Astrocyte (in vitro differentiated cells and primary cell): ENCODE results near the gene PARD3B. TPM values are rescaled to one million over a fixed set of nuclear protein-coding genes. Genes with fewer than 3 reads are reported as not detected.

Experiments
- DNase-seq: peaks from one replicate; pipeline ENCODE4 v3.0.0-alpha.2; 2010; ENCODE audit warnings: low read depth
- FAIRE-seq: peaks from 2 replicates; lab custom pipeline; 2011; peaks lifted over from hg19 to GRCh38; lab: Jason Lieb, UNC
- H2AFZ ChIP-seq: 2 replicates; pipeline ENCODE4 v1.6.0; 2012; ENCODE audit warnings: low read depth, low read length, inconsistent platforms
- H3K27ac ChIP-seq: 2 replicates; pipeline ENCODE4 v1.5.1; 2011; ENCODE audit warnings: low read depth, low read length, inconsistent platforms
- H3K27me3 ChIP-seq: 2 replicates; pipeline ENCODE4 v1.6.0; 2011; ENCODE audit warnings: low read length, inconsistent platforms; ENCODE audit not compliant: insufficient read depth
- H3K36me3 ChIP-seq: 2 replicates; pipeline ENCODE4 v1.5.1; 2011; ENCODE audit warnings: low read length, inconsistent platforms; ENCODE audit not compliant: insufficient read depth
- H3K4me1 ChIP-seq: 2 replicates; pipeline ENCODE4 v1.5.1; 2011; ENCODE audit warnings: low read length, inconsistent platforms; ENCODE audit not compliant: insufficient read depth
- H3K4me2 ChIP-seq: 2 replicates; pipeline ENCODE4 v1.6.0; 2012; ENCODE audit warnings: low read length, inconsistent platforms
- H3K4me3 ChIP-seq: 2 replicates; pipeline ENCODE4 v1.5.1; 2011; ENCODE audit warnings: low read depth, mild to moderate bottlenecking, low read length, inconsistent platforms; ENCODE audit not compliant: insufficient read depth
- H3K79me2 ChIP-seq: 2 replicates; pipeline ENCODE4 v1.6.0; 2012; ENCODE audit warnings: mild to moderate bottlenecking, low read length, inconsistent platforms; ENCODE audit not compliant: insufficient read depth
- H3K9ac ChIP-seq: 2 replicates; pipeline ENCODE4 v1.6.0; 2012; ENCODE audit warnings: mild to moderate bottlenecking, low read length, inconsistent platforms
- H3K9me3 ChIP-seq: 2 replicates; pipeline ENCODE4 v1.5.1; 2012; ENCODE audit warnings: low read depth, mild to moderate bottlenecking, low read length, inconsistent platforms; ENCODE audit not compliant: insufficient read depth
- H4K20me1 ChIP-seq: 2 replicates; pipeline ENCODE4 v1.6.0; 2012; ENCODE audit warnings: low read length, inconsistent platforms; ENCODE audit not compliant: insufficient read depth
- H3K27ac Mint-ChIP-seq: one replicate; pipeline ENCODE4 v1.8.0; 2021; ENCODE audit warnings: mild to moderate bottlenecking, mixed read lengths; ENCODE audit not compliant: unreplicated experiment
- H3K27me3 Mint-ChIP-seq: one replicate; pipeline ENCODE4 v1.8.0; 2021; ENCODE audit warnings: low read depth, mixed read lengths; ENCODE audit not compliant: unreplicated experiment
- H3K36me3 Mint-ChIP-seq: one replicate; pipeline ENCODE4 v1.8.0; 2021; ENCODE audit warnings: low read depth, mixed read lengths; ENCODE audit not compliant: unreplicated experiment
- H3K4me1 Mint-ChIP-seq: one replicate; pipeline ENCODE4 v1.8.0; 2021; ENCODE audit warnings: low read depth, mixed read lengths; ENCODE audit not compliant: unreplicated experiment
- H3K4me3 Mint-ChIP-seq: one replicate; pipeline ENCODE4 v1.8.0; 2021; ENCODE audit warnings: mild to moderate bottlenecking, moderate library complexity, mixed read lengths; ENCODE audit not compliant: unreplicated experiment
- H3K9me3 Mint-ChIP-seq: one replicate; pipeline ENCODE4 v1.8.0; 2021; ENCODE audit warnings: mild to moderate bottlenecking, mixed read lengths; ENCODE audit not compliant: unreplicated experiment
- EZH2 ChIP-seq: IDR thresholded peaks from 2 replicates; pipeline ENCODE4 v1.6.1; 2012; ENCODE audit warnings: mild to moderate bottlenecking, low read length, inconsistent platforms; ENCODE audit not compliant: insufficient read depth
- total RNA-seq: library from RNA; stranded (reverse); gene quantifications from 2 replicates; pipeline ENCODE4 v1.2.1, GENCODE V29; 2021
- TF ChIP-seq, protein P1 (sequence below): IDR thresholded peaks from 2 replicates; pipeline ENCODE4 v1.5.1; 2011; ENCODE audit warnings: low read depth, mild to moderate bottlenecking, inconsistent platforms, low read length, moderate library complexity; ENCODE audit not compliant: insufficient read depth

PARD3B gene
- total RNA-seq, 1 donor from 2014 or later = 6.5 TPM

DNA sequence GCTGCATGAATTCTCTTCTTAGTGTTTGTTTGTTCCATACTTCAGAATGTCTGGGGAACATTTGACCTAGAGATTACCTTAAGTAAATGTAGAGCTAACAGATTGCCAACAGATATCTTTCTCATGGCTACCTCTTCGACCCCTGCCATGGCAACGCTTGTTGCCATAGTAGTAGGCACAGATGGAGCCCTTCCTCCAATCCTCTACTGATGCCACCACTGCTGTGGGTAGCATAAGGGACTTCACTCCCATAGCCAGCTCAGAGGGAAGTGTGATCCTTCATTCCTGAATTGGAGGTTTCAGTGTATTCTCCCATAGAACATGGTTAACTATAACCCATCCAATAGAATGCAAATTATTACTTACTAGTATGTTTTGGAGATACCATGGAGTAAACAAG lies 593.5 kb downstream of the PARD3B start:
- no peak overlapping the region for H3K4me3 Mint-ChIP-seq
- Histone ChIP-seq H3K4me1 (no peaks in the 10 kb centered on the region), H3K9ac (no peak overlapping the region), H2AFZ (no peak overlapping the region), H3K9me3 (no peaks in the 10 kb centered on the region), H3K79me2 (no peaks in the 10 kb centered on the region), H3K4me2 (no peak overlapping the region), H3K4me3 (no peak overlapping the region), H3K27me3 (no peaks in the 10 kb centered on the region), H3K27ac (no peak overlapping the region), H3K36me3 (no peaks in the 10 kb centered on the region), H4K20me1 (no peaks in the 10 kb centered on the region)
- DNase-seq = no peak
- H3K9me3 Mint-ChIP-seq = no peaks in the 10 kb centered on the region
- H3K4me1 Mint-ChIP-seq = no peaks in the 10 kb centered on the region
- H3K27me3 Mint-ChIP-seq = peaks cover 1% of the 10 kb centered on the region
- no peak for FAIRE-seq
- H3K36me3 Mint-ChIP-seq = no peaks in the 10 kb centered on the region
- no peak for TF ChIP-seq EZH2
- TF ChIP-seq, protein P1, sequence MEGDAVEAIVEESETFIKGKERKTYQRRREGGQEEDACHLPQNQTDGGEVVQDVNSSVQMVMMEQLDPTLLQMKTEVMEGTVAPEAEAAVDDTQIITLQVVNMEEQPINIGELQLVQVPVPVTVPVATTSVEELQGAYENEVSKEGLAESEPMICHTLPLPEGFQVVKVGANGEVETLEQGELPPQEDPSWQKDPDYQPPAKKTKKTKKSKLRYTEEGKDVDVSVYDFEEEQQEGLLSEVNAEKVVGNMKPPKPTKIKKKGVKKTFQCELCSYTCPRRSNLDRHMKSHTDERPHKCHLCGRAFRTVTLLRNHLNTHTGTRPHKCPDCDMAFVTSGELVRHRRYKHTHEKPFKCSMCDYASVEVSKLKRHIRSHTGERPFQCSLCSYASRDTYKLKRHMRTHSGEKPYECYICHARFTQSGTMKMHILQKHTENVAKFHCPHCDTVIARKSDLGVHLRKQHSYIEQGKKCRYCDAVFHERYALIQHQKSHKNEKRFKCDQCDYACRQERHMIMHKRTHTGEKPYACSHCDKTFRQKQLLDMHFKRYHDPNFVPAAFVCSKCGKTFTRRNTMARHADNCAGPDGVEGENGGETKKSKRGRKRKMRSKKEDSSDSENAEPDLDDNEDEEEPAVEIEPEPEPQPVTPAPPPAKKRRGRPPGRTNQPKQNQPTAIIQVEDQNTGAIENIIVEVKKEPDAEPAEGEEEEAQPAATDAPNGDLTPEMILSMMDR = no peak
- no peak overlapping the region for H3K27ac Mint-ChIP-seq

DNA sequence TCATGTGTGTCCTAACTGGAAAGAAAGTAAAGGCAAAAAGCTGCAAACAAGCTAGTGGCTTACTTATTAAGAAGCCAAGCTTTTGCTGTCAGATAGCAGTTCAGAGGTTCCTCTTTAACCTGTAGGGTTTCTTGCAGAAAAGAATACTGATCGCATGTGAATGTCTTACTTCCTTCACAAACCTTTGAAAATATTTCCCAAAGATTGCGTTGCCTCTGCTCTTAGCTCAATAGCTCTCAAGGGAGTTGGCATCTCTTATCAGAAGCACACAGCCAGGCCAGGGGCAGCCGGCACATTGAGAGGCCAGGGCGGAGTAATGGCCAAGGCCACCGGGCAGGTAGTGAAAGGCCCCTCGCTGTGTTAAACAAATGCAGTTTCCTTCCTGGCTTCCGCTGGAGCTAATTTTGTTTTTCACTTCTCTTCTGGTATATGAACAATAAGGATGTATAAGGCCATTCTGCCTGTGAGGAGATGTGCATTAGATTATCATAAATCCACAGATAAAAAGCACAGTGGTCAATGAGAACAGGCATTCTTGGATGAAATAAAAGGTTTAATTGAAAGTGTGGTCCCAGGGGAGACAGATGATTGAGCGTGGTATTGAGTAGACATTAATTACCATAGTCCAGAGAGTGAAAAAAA lies 594.7 kb downstream of the PARD3B start:
- no peak overlapping the region for H3K4me3 ChIP-seq
- no peak overlapping the region for H3K4me2 ChIP-seq
- FAIRE-seq (no peak), DNase-seq (no peak)
- TF ChIP-seq, protein P1 = no peak
- no peak for TF ChIP-seq EZH2
- H3K27ac Mint-ChIP-seq = no peak overlapping the region
- H3K9ac ChIP-seq = no peak overlapping the region
- H3K27me3 Mint-ChIP-seq = peaks cover 1% of the 10 kb centered on the region
- no peaks in the 10 kb centered on the region for H3K27me3 ChIP-seq
- H3K4me1 Mint-ChIP-seq = no peaks in the 10 kb centered on the region
- peaks cover 2% of the 10 kb centered on the region for H3K9me3 ChIP-seq
- no peaks in the 10 kb centered on the region for H4K20me1 ChIP-seq
- no peaks in the 10 kb centered on the region for H3K36me3 Mint-ChIP-seq
- H2AFZ ChIP-seq = no peak overlapping the region
- no peaks in the 10 kb centered on the region for H3K79me2 ChIP-seq
- no peaks in the 10 kb centered on the region for H3K4me1 ChIP-seq
- H3K27ac ChIP-seq = no peak overlapping the region
- no peaks in the 10 kb centered on the region for H3K36me3 ChIP-seq
- no peak overlapping the region for H3K4me3 Mint-ChIP-seq
- H3K9me3 Mint-ChIP-seq = no peaks in the 10 kb centered on the region

DNA sequence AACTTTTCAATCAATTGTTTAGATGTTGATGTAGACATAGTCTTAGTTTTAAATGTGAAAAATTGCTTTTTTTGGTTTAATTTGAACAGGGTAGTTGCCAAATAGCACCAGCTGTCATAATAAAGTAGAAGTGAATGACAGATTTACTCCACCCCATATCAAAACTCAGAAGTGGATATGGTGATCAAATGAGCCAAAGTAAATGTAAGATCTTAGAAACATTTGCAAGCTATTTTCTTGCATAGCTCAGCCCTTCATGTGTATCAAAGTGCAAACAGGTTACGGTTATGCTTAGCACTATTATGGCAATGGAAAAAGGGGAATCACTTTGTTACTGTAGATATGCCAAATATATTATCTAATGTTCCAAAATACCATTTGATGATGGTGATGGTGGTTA lies 596.1 kb downstream of the PARD3B start:
- Histone ChIP-seq H3K27me3 (no peaks in the 10 kb centered on the region), H4K20me1 (no peaks in the 10 kb centered on the region), H3K36me3 (no peaks in the 10 kb centered on the region), H3K4me3 (no peak overlapping the region), H2AFZ (no peak overlapping the region), H3K9me3 (peaks cover 2% of the 10 kb centered on the region), H3K27ac (no peak overlapping the region), H3K9ac (no peak overlapping the region), H3K79me2 (no peaks in the 10 kb centered on the region), H3K4me1 (no peaks in the 10 kb centered on the region), H3K4me2 (no peak overlapping the region)
- no peak for FAIRE-seq
- Mint-ChIP-seq H3K27me3 (peaks cover 1% of the 10 kb centered on the region), H3K36me3 (no peaks in the 10 kb centered on the region), H3K9me3 (no peaks in the 10 kb centered on the region), H3K4me3 (no peak overlapping the region), H3K4me1 (no peaks in the 10 kb centered on the region), H3K27ac (no peak overlapping the region)
- TF ChIP-seq, protein P1 = no peak
- TF ChIP-seq EZH2 = no peak
- no peak for DNase-seq
